Colonic mucosa (tissue), 4 donors: Measurements from ENCODE around the gene DENND1A. TPM values are rescaled to one million over a fixed set of nuclear protein-coding genes. Genes with fewer than 3 reads are reported as not detected.

Source experiments
- DNase-seq: peaks from one replicate; pipeline ENCODE4 v3.0.0-alpha.2; 2020
- H3K27ac ChIP-seq: fragments of 200-600 bp; one replicate; pipeline ENCODE4 v1.8.0; 2021
- H3K27me3 ChIP-seq: fragments of 200-600 bp; one replicate; pipeline ENCODE4 v1.8.0; 2021
- H3K36me3 ChIP-seq: fragments of 200-600 bp; one replicate; pipeline ENCODE4 v1.8.0; 2021
- H3K4me1 ChIP-seq: fragments of 200-600 bp; one replicate; pipeline ENCODE4 v1.8.0; 2021; ENCODE audit warnings: mild to moderate bottlenecking
- H3K4me3 ChIP-seq: fragments of 200-600 bp; one replicate; pipeline ENCODE4 v1.8.0; 2021
- H3K9ac ChIP-seq, 2 donors: one replicate each; pipeline ENCODE4 v1.7.0; 2013; ENCODE audit warnings: control low read depth in 2 of 2, low read depth in 2 of 2, low read length in 2 of 2
- H3K9me3 ChIP-seq: fragments of 200-600 bp; one replicate; pipeline ENCODE4 v1.8.0; 2021
- CTCF ChIP-seq: fragments of 200-600 bp; IDR thresholded peaks from one replicate; pipeline ENCODE4 v1.8.0; 2022; ENCODE audit warnings: antibody characterized with exemption, mild to moderate bottlenecking
- intact Hi-C: fragments of 100-400 bp; cut with DNase I; formaldehyde crosslinking; loops from one replicate; pipeline ENCODE4 v1.14.1; 2022
- total RNA-seq, 2 donors: library from RNA; stranded (reverse); fragmentation: NEBNext Ultra II Directional in 1 of 2; extraction: Animal tissue kit (Norgen Biotek cat#: 25700) in 1 of 2; gene quantifications; one replicate each; pipeline ENCODE4 v1.2.1, GENCODE V29; 2021
- donor health status: healthy.
- donor health status: DM: no; HTN: no; CAD: no.
- donor health status: DM: no; HTN: no; CAD: no.

The DENND1A gene
- total RNA-seq, 2 donors from 2014 or later = 34.3 to 39.9 TPM

DNA sequence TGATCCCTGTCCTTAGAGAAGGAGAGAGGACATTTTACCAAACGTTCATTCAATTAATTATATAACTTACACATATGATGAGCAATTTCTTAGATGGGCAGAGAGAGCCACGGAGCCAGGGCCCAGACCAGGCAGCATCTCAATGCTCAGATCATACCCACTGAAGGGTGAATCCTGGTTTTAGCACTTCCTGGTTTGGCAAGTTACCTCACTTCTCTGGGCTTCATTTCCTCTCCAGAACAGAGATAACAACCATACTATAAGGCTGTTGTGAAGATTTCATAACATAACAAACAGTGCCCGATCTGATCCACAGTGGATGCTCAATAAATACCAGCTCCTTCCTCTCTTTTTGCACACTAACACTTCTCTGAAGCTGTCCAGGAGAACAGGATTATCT lies 271.1 kb downstream of the DENND1A start:
- Histone ChIP-seq H3K27me3 (no peaks in the 10 kb centered on the region), H3K4me1 (no peaks in the 10 kb centered on the region), H3K9me3 (no peaks in the 10 kb centered on the region), H3K36me3 (no peaks in the 10 kb centered on the region), H3K4me3 (no peak overlapping the region), H3K27ac (no peak overlapping the region), H3K9ac (no peak overlapping the region)
- TF ChIP-seq CTCF = no peak
- intact Hi-C loops = no loop called here
- no peak for DNase-seq

DNA sequence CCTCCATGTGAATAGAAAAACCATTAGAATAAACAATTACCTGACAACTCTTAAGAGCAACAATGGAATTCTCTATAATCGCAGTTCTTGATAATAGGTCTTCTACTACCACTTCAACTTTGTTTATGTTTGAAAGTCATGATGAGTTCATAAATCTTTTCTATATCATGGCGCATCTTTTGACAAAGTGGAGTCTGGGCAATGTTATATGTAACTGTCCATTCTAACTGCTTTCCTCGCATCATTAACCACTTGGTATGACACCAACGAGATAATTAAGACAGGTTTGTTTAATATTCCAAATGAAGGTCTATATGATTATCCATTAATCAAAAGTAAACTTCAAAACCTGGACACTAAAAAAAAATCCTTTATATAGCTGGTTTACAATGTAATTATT lies 272.0 kb downstream of the DENND1A start:
- H3K27ac ChIP-seq = no peak overlapping the region
- no peak overlapping the region for H3K9ac ChIP-seq
- H3K27me3 ChIP-seq = no peaks in the 10 kb centered on the region
- TF ChIP-seq CTCF = no peak
- no peaks in the 10 kb centered on the region for H3K4me1 ChIP-seq
- no peak overlapping the region for H3K4me3 ChIP-seq
- no peaks in the 10 kb centered on the region for H3K36me3 ChIP-seq
- intact Hi-C loops = no loop called here
- no peak for DNase-seq
- no peaks in the 10 kb centered on the region for H3K9me3 ChIP-seq

DNA sequence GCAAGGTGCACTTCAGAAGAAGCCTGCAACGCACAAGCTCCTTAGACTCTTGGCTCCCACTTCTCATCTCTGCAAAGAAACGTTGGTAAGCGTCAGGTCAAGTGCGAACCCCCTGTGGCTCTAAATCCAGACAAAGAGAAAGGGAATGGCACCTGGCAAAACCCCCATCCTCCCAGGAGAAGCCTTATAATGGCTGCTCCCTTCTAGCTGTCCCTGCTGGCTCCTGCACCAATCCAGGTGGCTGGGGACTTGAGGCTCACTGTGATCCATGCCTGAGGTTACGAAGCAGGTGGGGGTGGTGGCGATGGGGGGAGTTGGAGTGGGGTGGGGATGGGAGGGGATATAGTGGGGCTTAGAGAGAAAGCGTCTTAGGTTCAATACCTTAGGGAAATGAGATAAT lies 272.8 kb downstream of the DENND1A start:
- Histone ChIP-seq H3K9me3 (no peaks in the 10 kb centered on the region), H3K36me3 (no peaks in the 10 kb centered on the region), H3K27ac (no peak overlapping the region), H3K4me1 (no peaks in the 10 kb centered on the region), H3K9ac (no peak overlapping the region), H3K4me3 (no peak overlapping the region), H3K27me3 (no peaks in the 10 kb centered on the region)
- intact Hi-C loops = no loop called here
- TF ChIP-seq CTCF = no peak
- DNase-seq = no peak

GRCh38 chr9:123656565-123656964 lies 273.4 kb downstream of the DENND1A start:
- TF ChIP-seq CTCF = no peak
- Histone ChIP-seq H3K9ac (no peak overlapping the region), H3K4me3 (no peak overlapping the region), H3K27ac (no peak overlapping the region), H3K36me3 (no peaks in the 10 kb centered on the region), H3K27me3 (no peaks in the 10 kb centered on the region), H3K4me1 (no peaks in the 10 kb centered on the region), H3K9me3 (no peaks in the 10 kb centered on the region)
- intact Hi-C loops = no loop called here
- no peak for DNase-seq

DNA sequence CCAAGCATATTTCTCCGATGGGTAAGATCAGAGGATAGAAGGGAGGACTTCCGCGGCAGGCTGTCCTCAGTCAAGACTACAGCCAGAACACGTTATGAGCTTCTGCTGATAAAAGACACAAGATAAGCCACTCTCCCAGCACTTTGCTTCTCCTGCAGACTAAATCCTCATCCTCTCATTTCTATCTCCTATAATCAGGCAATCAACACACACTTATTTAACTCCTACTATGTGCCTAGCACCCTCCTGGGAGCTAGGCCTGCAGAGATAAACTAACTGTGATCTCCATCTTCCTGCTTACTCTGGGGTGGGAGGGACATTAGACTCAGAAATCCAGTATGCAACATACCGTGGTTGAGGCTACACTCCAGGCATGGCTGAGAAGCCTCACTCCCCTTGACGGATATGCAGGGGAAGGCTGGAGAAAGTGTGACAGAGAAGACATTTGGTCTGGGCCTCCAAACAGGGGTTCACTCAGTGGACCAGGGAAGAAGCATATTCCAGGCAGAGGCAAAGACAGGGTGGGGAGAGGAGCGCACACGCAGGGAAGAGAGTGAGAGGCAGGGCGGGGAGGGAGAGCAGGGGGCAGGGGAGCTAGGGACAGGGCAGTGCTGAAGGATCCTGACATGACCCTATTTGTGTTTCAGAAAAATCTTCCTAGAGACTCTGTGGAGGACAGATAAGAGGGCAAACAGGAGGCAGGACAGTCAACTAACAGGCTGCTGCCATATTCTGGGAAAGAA lies 274.1 kb downstream of the DENND1A start:
- no peaks in the 10 kb centered on the region for H3K9me3 ChIP-seq
- DNase-seq = no peak
- H3K27ac ChIP-seq = no peak overlapping the region
- no peak overlapping the region for H3K4me3 ChIP-seq
- H3K4me1 ChIP-seq = no peaks in the 10 kb centered on the region
- intact Hi-C loops = no loop called here
- TF ChIP-seq CTCF = no peak
- no peak overlapping the region for H3K9ac ChIP-seq
- no peaks in the 10 kb centered on the region for H3K36me3 ChIP-seq
- H3K27me3 ChIP-seq = no peaks in the 10 kb centered on the region
